Measurements from ENCODE around the gene RTF2. TPM values are rescaled to one million over a fixed set of nuclear protein-coding genes. Genes with fewer than 3 reads are reported as not detected.

The RTF2 gene
- total RNA-seq, 1 donor from 2014 or later, result 66.3 TPM

GRCh38 chr20:56458206-56458821, 10.1 kb upstream of the RTF2 start:
- no peak for TF ChIP-seq CTCF (IDR thresholded peaks at IDR 0.05; ENCODE audit: partially characterized antibody, unreplicated experiment)
- Mint-ChIP-seq H3K9me3 (ENCODE audit: unreplicated experiment) (no peaks in the 10 kb centered on the region), H3K27me3 (ENCODE audit: unreplicated experiment) (no peaks in the 10 kb centered on the region), H3K27ac (ENCODE audit: unreplicated experiment) (no peak overlapping the region), H3K36me3 (ENCODE audit: unreplicated experiment) (no peaks in the 10 kb centered on the region), H3K4me3 (ENCODE audit: unreplicated experiment) (no peak overlapping the region), H3K4me1 (ENCODE audit: low read depth, unreplicated experiment) (no peaks in the 10 kb centered on the region)
- no peak for DNase-seq

GRCh38 chr20:56460459-56460858, 8.0 kb upstream of the RTF2 start:
- H3K9me3 Mint-ChIP-seq (ENCODE audit: unreplicated experiment), result no peaks in the 10 kb centered on the region
- peaks cover 2% of the 10 kb centered on the region for H3K27me3 Mint-ChIP-seq (ENCODE audit: unreplicated experiment)
- TF ChIP-seq CTCF (IDR thresholded peaks at IDR 0.05; ENCODE audit: partially characterized antibody, unreplicated experiment), result no peak
- H3K36me3 Mint-ChIP-seq (ENCODE audit: unreplicated experiment), result no peaks in the 10 kb centered on the region
- no peaks in the 10 kb centered on the region for H3K4me1 Mint-ChIP-seq (ENCODE audit: low read depth, unreplicated experiment)
- H3K27ac Mint-ChIP-seq (ENCODE audit: unreplicated experiment), result no peak overlapping the region
- H3K4me3 Mint-ChIP-seq (ENCODE audit: unreplicated experiment), result no peak overlapping the region
- DNase-seq, result no peak

DNA sequence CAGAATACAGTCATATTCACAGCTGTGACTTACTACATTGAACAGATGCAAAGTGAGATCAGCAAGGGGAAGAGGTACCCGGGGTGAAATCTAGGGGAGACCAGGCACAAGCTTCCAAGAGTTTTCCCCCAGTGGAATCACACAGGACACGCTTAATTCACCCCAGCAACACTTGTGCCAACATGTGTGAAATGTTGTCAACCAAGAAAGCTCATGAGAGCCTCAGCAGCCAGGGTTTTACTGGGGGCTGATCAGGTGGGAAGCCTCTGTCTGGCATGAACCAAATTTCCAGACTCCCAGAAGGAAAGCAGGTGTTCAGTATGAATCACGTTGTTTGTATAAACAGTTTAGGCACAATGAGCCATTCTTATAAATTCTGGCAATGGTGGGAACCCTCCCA, 6.9 kb upstream of the RTF2 start:
- no peaks in the 10 kb centered on the region for H3K4me1 Mint-ChIP-seq (ENCODE audit: low read depth, unreplicated experiment)
- DNase-seq, result no peak
- TF ChIP-seq CTCF (IDR thresholded peaks at IDR 0.05; ENCODE audit: partially characterized antibody, unreplicated experiment), result no peak
- H3K27ac Mint-ChIP-seq (ENCODE audit: unreplicated experiment), result no peak overlapping the region
- no peaks in the 10 kb centered on the region for H3K9me3 Mint-ChIP-seq (ENCODE audit: unreplicated experiment)
- H3K36me3 Mint-ChIP-seq (ENCODE audit: unreplicated experiment), result no peaks in the 10 kb centered on the region
- H3K27me3 Mint-ChIP-seq (ENCODE audit: unreplicated experiment), result peaks cover 2% of the 10 kb centered on the region
- H3K4me3 Mint-ChIP-seq (ENCODE audit: unreplicated experiment), result no peak overlapping the region

- DNase-seq, result no peak
- no peak overlapping the region for H3K4me3 Mint-ChIP-seq (ENCODE audit: unreplicated experiment)
- H3K27ac Mint-ChIP-seq (ENCODE audit: unreplicated experiment), result no peak overlapping the region
- no peak for TF ChIP-seq CTCF (IDR thresholded peaks at IDR 0.05; ENCODE audit: partially characterized antibody, unreplicated experiment)
- H3K4me1 Mint-ChIP-seq (ENCODE audit: low read depth, unreplicated experiment), result no peaks in the 10 kb centered on the region
- H3K9me3 Mint-ChIP-seq (ENCODE audit: unreplicated experiment), result peaks cover under 1% of the 10 kb centered on the region
- H3K36me3 Mint-ChIP-seq (ENCODE audit: unreplicated experiment), result no peaks in the 10 kb centered on the region
- peaks cover 2% of the 10 kb centered on the region for H3K27me3 Mint-ChIP-seq (ENCODE audit: unreplicated experiment)
Measured at GRCh38 chr20:56463428-56463827, 5.0 kb upstream of the RTF2 start.

- Mint-ChIP-seq H3K4me1 (ENCODE audit: low read depth, unreplicated experiment) (no peaks in the 10 kb centered on the region), H3K27me3 (ENCODE audit: unreplicated experiment) (peaks cover 4% of the 10 kb centered on the region), H3K9me3 (ENCODE audit: unreplicated experiment) (peaks cover 4% of the 10 kb centered on the region), H3K4me3 (ENCODE audit: unreplicated experiment) (no peak overlapping the region), H3K27ac (ENCODE audit: unreplicated experiment) (no peak overlapping the region), H3K36me3 (ENCODE audit: unreplicated experiment) (no peaks in the 10 kb centered on the region)
- no peak for TF ChIP-seq CTCF (IDR thresholded peaks at IDR 0.05; ENCODE audit: partially characterized antibody, unreplicated experiment)
- no peak for DNase-seq
Measured at GRCh38 chr20:56465997-56466396, 2.4 kb upstream of the RTF2 start.

All from glutamatergic neuron (in vitro differentiated cells).